Activated CD8-positive, alpha-beta memory T cell treated with anti-CD3 and anti-CD28 coated beads, Interleukin-2, amount 50 U/mL, for 24 hours (primary cell): ENCODE results near the gene ADGRL3.
"Not testable (repeated sequence)": the region's sequence is repeated elsewhere in the genome, so short reads cannot be mapped to it uniquely, and the experiment has no call there.

Experiments
- DNase-seq: peaks from one replicate; pipeline ENCODE4 v3.0.0-alpha.2; 2020; ENCODE audit errors: extremely low read depth

Gene ADGRL3

GRCh38 chr4:61205066-61205465 is 4.9 kb downstream of the ADGRL3 start:
- DNase-seq: no peak

GRCh38 chr4:61207156-61207555 is 7.0 kb downstream of the ADGRL3 start:
- not testable (repeated sequence) for DNase-seq

- DNase-seq: no peak
Measured at GRCh38 chr4:61210186-61210939, 10.2 kb downstream of the ADGRL3 start.

- no peak for DNase-seq
Measured at GRCh38 chr4:61211781-61212180, 11.7 kb downstream of the ADGRL3 start.

- DNase-seq: no peak
Measured at GRCh38 chr4:61212788-61213187, 12.7 kb downstream of the ADGRL3 start.

GRCh38 chr4:61214680-61215079 is 14.6 kb downstream of the ADGRL3 start:
- DNase-seq: no peak

GRCh38 chr4:61217222-61217621 is 17.1 kb downstream of the ADGRL3 start:
- no peak for DNase-seq

- no peak for DNase-seq
Measured at GRCh38 chr4:61220556-61220955, 20.4 kb downstream of the ADGRL3 start.

DNA sequence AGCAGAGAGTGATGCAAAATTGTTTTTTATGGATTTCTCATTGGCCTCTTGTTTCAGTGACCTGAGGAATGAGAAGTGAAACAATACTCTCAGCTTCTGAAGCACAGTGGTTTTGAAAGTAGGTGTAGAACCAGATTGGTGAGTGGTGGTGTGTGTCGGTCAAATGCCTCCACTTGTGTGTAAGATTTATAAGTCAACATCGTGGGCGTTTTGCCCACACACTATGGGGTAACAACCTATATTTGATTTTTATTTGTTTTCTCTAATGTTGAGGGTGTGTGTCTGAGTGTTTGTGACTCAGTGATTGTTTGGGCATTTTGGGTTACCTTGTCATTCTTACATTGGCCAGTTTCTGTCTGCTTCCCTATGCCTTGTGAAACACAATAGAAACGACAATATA is 23.3 kb downstream of the ADGRL3 start:
- no peak for DNase-seq

DNA sequence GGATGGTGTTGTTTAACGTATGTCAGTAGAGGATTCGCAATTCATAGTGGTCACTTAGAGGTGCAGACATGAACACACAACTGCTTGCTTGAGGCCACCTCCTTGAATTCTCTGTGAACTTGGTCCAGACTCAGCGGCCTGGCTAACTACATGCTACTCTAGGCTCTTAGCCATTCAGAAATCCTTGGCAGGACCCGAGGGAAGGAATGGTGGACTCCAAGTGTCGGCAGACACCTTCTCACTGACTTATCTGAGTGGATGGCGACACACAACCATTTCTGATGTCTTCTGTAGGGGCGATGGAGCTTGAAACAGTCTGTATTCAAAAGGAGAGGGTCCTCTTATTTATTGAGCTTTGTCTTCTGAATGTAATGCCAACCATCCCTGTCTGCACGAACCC is 24.4 kb downstream of the ADGRL3 start:
- no peak for DNase-seq

- no peak for DNase-seq
Measured at GRCh38 chr4:61225656-61226055, 25.5 kb downstream of the ADGRL3 start.

DNA sequence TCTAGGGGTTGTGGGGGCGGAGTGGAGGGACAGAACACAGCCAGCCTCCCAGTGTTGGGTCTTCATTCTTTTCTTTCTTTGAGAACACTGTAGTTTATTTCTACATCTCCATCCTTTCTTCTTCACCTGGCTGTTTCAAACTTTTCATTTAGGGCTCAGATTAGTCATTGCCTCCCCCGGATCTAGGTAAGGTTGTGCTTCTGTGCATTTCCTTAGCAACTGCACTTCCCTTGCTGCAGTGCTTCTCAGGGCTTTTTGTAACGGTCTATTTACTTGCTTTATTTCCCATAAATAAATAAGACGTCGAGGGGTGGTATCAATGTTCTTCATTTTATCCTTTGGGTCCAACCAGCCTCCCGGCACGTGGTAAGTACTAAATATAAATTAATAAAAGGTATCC is 31.3 kb downstream of the ADGRL3 start:
- no peak for DNase-seq

- DNase-seq: no peak
Measured at GRCh38 chr4:61239250-61239649, 39.1 kb downstream of the ADGRL3 start.

DNA sequence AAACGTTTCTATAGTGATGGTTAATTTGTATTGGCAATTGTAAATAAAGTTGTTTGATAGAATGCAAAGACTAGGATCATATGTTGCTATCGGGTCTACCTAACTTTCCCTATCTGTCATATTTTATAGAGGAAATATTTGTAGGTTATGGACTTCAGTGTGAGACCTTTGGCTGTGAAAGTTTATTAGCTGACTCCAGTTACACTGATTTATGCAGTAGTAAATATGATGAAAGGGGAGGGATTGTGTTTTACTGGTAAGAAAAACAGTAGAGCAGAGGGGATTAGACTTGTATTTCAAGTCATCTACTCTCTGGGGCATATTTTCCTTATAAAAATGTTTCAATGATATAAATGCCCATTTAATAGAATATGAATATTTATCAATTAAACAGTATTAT is 43.8 kb downstream of the ADGRL3 start:
- no peak for DNase-seq

DNA sequence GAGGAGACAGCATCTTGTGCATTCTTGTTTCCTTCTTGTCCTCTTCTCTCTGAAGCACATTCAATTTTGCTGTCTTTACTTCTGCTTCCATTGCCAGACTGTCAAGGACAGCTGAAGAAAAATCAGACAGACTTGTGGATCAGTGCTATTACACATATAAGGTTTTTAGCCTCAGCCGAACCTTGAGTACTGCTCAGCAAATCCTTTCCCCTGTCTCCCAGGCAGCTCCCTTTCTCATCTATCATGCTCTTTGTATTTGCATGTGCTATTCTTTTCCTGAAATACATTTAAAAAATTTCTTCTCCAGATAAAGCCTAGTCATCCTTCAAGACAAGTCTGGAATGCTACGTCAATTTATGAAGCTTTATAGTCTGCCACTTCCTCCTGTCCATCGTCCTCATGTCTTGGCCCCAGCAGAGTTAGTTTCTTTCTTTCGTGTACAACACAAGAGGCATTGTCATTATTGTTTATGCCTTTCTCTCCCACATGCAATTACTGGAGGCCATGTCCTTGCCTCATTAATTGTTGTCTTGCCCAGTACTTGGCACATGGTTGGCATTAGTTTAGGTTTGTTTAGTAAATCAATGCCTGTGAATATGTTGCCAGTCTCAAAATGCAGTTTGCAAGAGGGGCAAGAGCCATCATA is 45.1 kb downstream of the ADGRL3 start:
- DNase-seq: no peak

- DNase-seq: no peak
Measured at GRCh38 chr4:61246034-61246433, 45.9 kb downstream of the ADGRL3 start.

- no peak for DNase-seq
Measured at GRCh38 chr4:61248705-61249104, 48.6 kb downstream of the ADGRL3 start.

- DNase-seq: no peak
Measured at GRCh38 chr4:61251129-61251528, 51.0 kb downstream of the ADGRL3 start.

- no peak for DNase-seq
Measured at GRCh38 chr4:61254406-61254805, 54.3 kb downstream of the ADGRL3 start.

DNA sequence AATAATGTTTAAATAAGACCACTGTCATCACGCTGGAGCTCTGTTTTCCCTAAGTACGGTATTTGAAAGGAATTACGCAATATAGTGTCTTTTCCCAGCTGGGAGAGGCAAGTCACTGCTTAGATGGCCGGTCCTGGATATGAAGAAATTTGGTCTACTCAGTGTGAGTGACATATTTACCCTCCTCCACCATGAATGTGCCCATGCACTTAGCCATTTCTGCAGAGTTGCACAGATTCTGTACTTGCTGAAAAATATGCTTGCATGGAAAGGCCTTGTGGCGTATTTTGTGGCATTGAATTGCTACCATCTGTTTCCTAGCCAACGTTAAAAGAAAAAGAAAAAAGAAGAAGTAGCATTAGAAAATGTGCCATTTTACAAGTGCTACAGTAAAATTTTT is 73.1 kb downstream of the ADGRL3 start:
- no peak for DNase-seq

GRCh38 chr4:61274286-61274685 is 74.2 kb downstream of the ADGRL3 start:
- no peak for DNase-seq

DNA sequence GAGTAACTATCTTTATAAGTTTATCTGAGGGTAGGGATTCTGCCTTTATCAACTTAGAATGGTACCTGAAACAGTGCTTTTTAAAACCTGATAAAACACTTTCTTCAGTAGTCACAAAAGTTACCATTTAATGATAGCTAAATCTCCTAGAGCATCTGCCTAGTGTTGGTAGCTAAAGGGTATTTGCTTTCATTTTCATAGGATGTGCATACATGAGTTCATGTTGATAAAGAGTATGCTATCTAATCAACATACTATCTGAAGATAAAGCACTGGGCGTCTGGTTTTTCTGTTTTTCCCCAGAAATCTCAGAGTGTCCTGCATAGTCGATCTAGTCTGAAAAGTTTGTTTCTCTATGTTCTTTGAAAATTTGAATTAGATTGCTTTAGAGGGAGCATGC is 75.1 kb downstream of the ADGRL3 start:
- DNase-seq: no peak

- DNase-seq: no peak
Measured at GRCh38 chr4:61276029-61276428, 75.9 kb downstream of the ADGRL3 start.
